GM12892 (cell line): ENCODE measurements around the gene PSRC1.

ENCODE experiments used
- DNase-seq: peaks from one replicate; pipeline ENCODE4 v3.0.0; 2011; ENCODE audit not compliant: insufficient read length
- FAIRE-seq: peaks from 2 replicates; lab custom pipeline; 2011; peaks lifted over from hg19 to GRCh38; lab: Jason Lieb, UNC
- POLR2A ChIP-seq: IDR thresholded peaks from 2 replicates; pipeline ENCODE4 v1.6.1; 2011; ENCODE audit warnings: low read depth, low read length, control low read depth
- POLR2AphosphoS5 ChIP-seq: IDR thresholded peaks from 2 replicates; pipeline ENCODE4 v1.6.1; 2011; ENCODE audit warnings: low read depth, low read length, control low read depth
- TAF1 ChIP-seq: IDR thresholded peaks from 2 replicates; pipeline ENCODE4 v1.6.1; 2011; ENCODE audit warnings: low read depth, mild to moderate bottlenecking, control low read depth, low read length, borderline replicate concordance

PSRC1 gene

GRCh38 chr1:109259674-109260557 is 23.0 kb downstream of the PSRC1 start:
- no peak for DNase-seq
- FAIRE-seq = no peak
- TF ChIP-seq POLR2AphosphoS5 = no peak
- TF ChIP-seq POLR2A = no peak
- no peak for TF ChIP-seq TAF1

GRCh38 chr1:109258481-109259466 is 24.2 kb downstream of the PSRC1 start:
- no peak for FAIRE-seq

GRCh38 chr1:109257682-109258421 is 25.1 kb downstream of the PSRC1 start:
- TF ChIP-seq TAF1 = no peak
- TF ChIP-seq POLR2AphosphoS5 = no peak
- no peak for TF ChIP-seq POLR2A
- FAIRE-seq = no peak
- DNase-seq = no peak

More at GRCh38 chr1:109258481-109259466, 24.2 kb downstream of the PSRC1 start:
- no peak for TF ChIP-seq POLR2A
- TF ChIP-seq POLR2AphosphoS5 = no peak
- no peak for TF ChIP-seq TAF1
- DNase-seq = no peak

GRCh38 chr1:109256971-109257681 is 25.8 kb downstream of the PSRC1 start:
- TF ChIP-seq TAF1 = no peak
- no peak for TF ChIP-seq POLR2A
- TF ChIP-seq POLR2AphosphoS5 = no peak
- DNase-seq (no peak), FAIRE-seq (no peak)

- FAIRE-seq = no peak
- TF ChIP-seq TAF1 (no peak), POLR2AphosphoS5 (no peak), POLR2A (no peak)
- no peak for DNase-seq
These were observed 26.9 kb downstream of the PSRC1 start for GRCh38 chr1:109256085-109256484.

- FAIRE-seq = no peak
- DNase-seq = no peak
- TF ChIP-seq POLR2A (no peak), TAF1 (no peak), POLR2AphosphoS5 (no peak)
These were observed 27.3 kb downstream of the PSRC1 start for GRCh38 chr1:109255678-109256077.

- FAIRE-seq (no peak), DNase-seq (peak; percentile 15)
- TF ChIP-seq TAF1 (no peak), POLR2AphosphoS5 (no peak), POLR2A (no peak)
These were observed 27.8 kb downstream of the PSRC1 start for GRCh38 chr1:109255097-109255651.

GRCh38 chr1:109254621-109255096 is 28.3 kb downstream of the PSRC1 start:
- TF ChIP-seq POLR2A (no peak), POLR2AphosphoS5 (no peak), TAF1 (no peak)
- no peak for FAIRE-seq
- DNase-seq = peak; percentile 14

GRCh38 chr1:109253803-109254620 is 28.9 kb downstream of the PSRC1 start:
- TF ChIP-seq POLR2AphosphoS5 (no peak), TAF1 (no peak), POLR2A (no peak)
- FAIRE-seq (no peak), DNase-seq (no peak)
